ENCODE data around the gene PROCR.
"Not testable (repeated sequence)": the region's sequence is repeated elsewhere in the genome, so short reads cannot be mapped to it uniquely, and the experiment has no call there.

The PROCR gene

DNA sequence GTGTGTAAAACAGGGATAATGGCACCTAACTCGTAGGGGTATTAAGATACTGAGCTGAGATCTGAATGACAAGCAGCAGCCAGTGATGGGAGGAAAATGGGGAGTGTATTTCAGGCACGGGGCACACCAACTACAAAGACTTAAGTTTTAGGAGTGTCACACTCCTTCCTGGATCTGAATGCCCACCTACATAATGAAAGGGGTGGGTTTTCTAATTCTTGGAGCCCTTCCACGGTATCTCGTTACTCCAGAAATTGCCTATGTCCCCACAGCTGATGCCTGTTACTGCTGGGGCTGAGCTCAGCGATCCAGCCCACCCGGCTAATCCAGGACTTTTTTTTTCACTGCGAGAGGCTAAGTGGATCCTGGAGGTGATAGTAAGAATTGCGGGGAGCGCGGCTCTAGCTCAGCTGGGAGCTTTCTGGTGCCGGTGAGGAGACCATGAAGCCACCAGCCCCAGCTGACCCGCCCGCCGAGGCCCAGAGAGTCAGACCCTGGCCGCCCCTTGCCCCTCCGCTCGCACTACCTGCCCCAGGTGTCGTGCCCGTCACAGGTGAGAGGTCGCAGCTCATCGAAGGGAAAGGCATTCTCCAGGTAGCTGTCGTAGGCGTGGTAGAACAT, 25.5 kb upstream of the PROCR start:
- TF ChIP-seq CTCF (conservative IDR thresholded peaks at IDR 0.05; ENCODE audit: low read length) = no peak
- Histone ChIP-seq H3F3A (ENCODE audit: low read depth) (no peaks in the 10 kb centered on the region), H3K9me2 (replicated peaks; ENCODE audit: low read depth, low read length) (no peaks in the 10 kb centered on the region), H2AFZ (ENCODE audit: low read length) (peak overlapping the region; percentile 97), H3K27me3 (ENCODE audit: insufficient read depth, low read length, poor library complexity, severe bottlenecking) (no peaks in the 10 kb centered on the region), H3K4me1 (ENCODE audit: insufficient read depth, low read length, poor library complexity, severe bottlenecking) (peaks cover 16% of the 10 kb centered on the region), H3K9ac (ENCODE audit: low read depth, low read length, poor library complexity, severe bottlenecking) (peak overlapping the region; percentile 83), H3K79me2 (ENCODE audit: insufficient read depth, low read length) (peaks cover 8% of the 10 kb centered on the region), H4K20me1 (ENCODE audit: insufficient read depth, low read length, poor library complexity, severe bottlenecking) (no peaks in the 10 kb centered on the region), H3K36me3 (ENCODE audit: insufficient read depth, low read length) (no peaks in the 10 kb centered on the region), H3K4me2 (ENCODE audit: low read depth, low read length, poor library complexity, severe bottlenecking) (peak overlapping the region; percentile 98), H3K9me3 (ENCODE audit: insufficient read depth, low read depth, low read length) (no peaks in the 10 kb centered on the region), H3K4me3 (ENCODE audit: low read length, poor library complexity, severe bottlenecking) (peak overlapping the region; percentile 96)

- Histone ChIP-seq H3K4me1 (ENCODE audit: insufficient read depth, low read length, poor library complexity, severe bottlenecking) (peaks cover 16% of the 10 kb centered on the region), H3K79me2 (ENCODE audit: insufficient read depth, low read length) (peaks cover 8% of the 10 kb centered on the region), H3K4me2 (ENCODE audit: low read depth, low read length, poor library complexity, severe bottlenecking) (peak within 1 kb of the TSS; percentile 98), H3K9me3 (ENCODE audit: insufficient read depth, low read depth, low read length) (no peaks in the 10 kb centered on the region), H3K9me2 (replicated peaks; ENCODE audit: low read depth, low read length) (no peaks in the 10 kb centered on the region), H2AFZ (ENCODE audit: low read length) (peak within 1 kb of the TSS; percentile 97), H3K4me3 (ENCODE audit: low read length, poor library complexity, severe bottlenecking) (peak within 1 kb of the TSS; percentile 96), H3K27me3 (ENCODE audit: insufficient read depth, low read length, poor library complexity, severe bottlenecking) (no peaks in the 10 kb centered on the region), H3K36me3 (ENCODE audit: insufficient read depth, low read length) (no peaks in the 10 kb centered on the region), H3K9ac (ENCODE audit: low read depth, low read length, poor library complexity, severe bottlenecking) (peak within 1 kb of the TSS; percentile 83), H4K20me1 (ENCODE audit: insufficient read depth, low read length, poor library complexity, severe bottlenecking) (no peaks in the 10 kb centered on the region), H3F3A (ENCODE audit: low read depth) (no peaks in the 10 kb centered on the region)
- TF ChIP-seq CTCF (conservative IDR thresholded peaks at IDR 0.05; ENCODE audit: low read length) = no peak
- TF ChIP-seq EZH2phosphoT487 (IDR thresholded peaks at IDR 0.05; ENCODE audit: borderline replicate concordance) = no peak
Measured at GRCh38 chr20:35146920-35147574, 24.8 kb upstream of the PROCR start, which contains the start of gene EDEM2. TSS of gene EDEM2 (minus strand) at chr20:35147336. CDS start at chr20:35147258, 78 bp downstream.

- H2AFZ ChIP-seq (ENCODE audit: low read length) = peak overlapping the region; percentile 97
Measured at GRCh38 chr20:35147575-35148071, 24.2 kb upstream of the PROCR start.

More at GRCh38 chr20:35147575-35148071, 24.2 kb upstream of the PROCR start:
- Histone ChIP-seq H3K4me1 (ENCODE audit: insufficient read depth, low read length, poor library complexity, severe bottlenecking) (peaks cover 16% of the 10 kb centered on the region), H3K4me3 (ENCODE audit: low read length, poor library complexity, severe bottlenecking) (peak overlapping the region; percentile 96), H3K4me2 (ENCODE audit: low read depth, low read length, poor library complexity, severe bottlenecking) (peak overlapping the region; percentile 98), H3K9ac (ENCODE audit: low read depth, low read length, poor library complexity, severe bottlenecking) (peak overlapping the region; percentile 83)
- not testable (repeated sequence) for H3K27me3 ChIP-seq (ENCODE audit: insufficient read depth, low read length, poor library complexity, severe bottlenecking); H4K20me1 ChIP-seq (ENCODE audit: insufficient read depth, low read length, poor library complexity, severe bottlenecking); H3F3A ChIP-seq (ENCODE audit: low read depth); H3K36me3 ChIP-seq (ENCODE audit: insufficient read depth, low read length); H3K9me3 ChIP-seq (ENCODE audit: insufficient read depth, low read depth, low read length); H3K9me2 ChIP-seq (replicated peaks; ENCODE audit: low read depth, low read length); H3K79me2 ChIP-seq (ENCODE audit: insufficient read depth, low read length)

Data from Loucy (cell line).